Tibial nerve (tissue), 4 donors: ENCODE measurements around the gene UBE2I. TPM values are rescaled to one million over a fixed set of nuclear protein-coding genes. Genes with fewer than 3 reads are reported as not detected.

Experiments
- DNase-seq, 2 donors: peaks; one replicate each; pipeline ENCODE4 v3.0.0-alpha.2; 2019; ENCODE audit warnings: low spot score in 2 of 2
- H3K27ac ChIP-seq, 4 donors: fragments of 200-600 bp; sonication (generic) in 3 of 4; one replicate each; pipeline ENCODE4 v1.5.1; 2017 to 2019; ENCODE audit warnings: mild to moderate bottlenecking in 1 of 4
- H3K27me3 ChIP-seq, 2 donors: fragments of 200-600 bp; sonication (generic) in 1 of 2; one replicate each; pipeline versions ENCODE4 v1.5.1 to v1.6.0; 2017 to 2019
- H3K36me3 ChIP-seq, 3 donors: fragments of 200-600 bp; sonication (generic); one replicate each; pipeline ENCODE4 v1.5.1; 2018 to 2019
- H3K4me1 ChIP-seq, 4 donors: fragments of 200-600 bp; sonication (generic) in 3 of 4; one replicate each; pipeline ENCODE4 v1.5.1; 2017 to 2019
- H3K4me3 ChIP-seq, 4 donors: fragments of 200-600 bp; sonication (generic) in 3 of 4; one replicate each; pipeline ENCODE4 v1.5.1; 2017 to 2019; ENCODE audit warnings: mild to moderate bottlenecking in 1 of 4, moderate library complexity in 1 of 4
- H3K9me3 ChIP-seq, 4 donors: fragments of 200-600 bp; sonication (generic) in 3 of 4; one replicate each; pipeline ENCODE4 v1.5.1; 2017 to 2019
- CTCF ChIP-seq, 5 experiments: fragments of 200-600 bp in 3 of 5; fragments of 450-650 bp in 2 of 5; sonication (generic) in 3 of 5; IDR thresholded peaks; one replicate each; pipeline ENCODE4 v1.5.1; 2016 to 2019; ENCODE audit warnings: antibody characterized with exemption in 5 of 5, mild to moderate bottlenecking in 3 of 5, moderate library complexity in 2 of 5
- EP300 ChIP-seq, 2 donors: sonication (generic); formaldehyde crosslinking; IDR thresholded peaks; one replicate each; pipeline ENCODE4 v1.6.1; 2017; ENCODE audit warnings: antibody characterized with exemption in 2 of 2, mild to moderate bottlenecking in 1 of 2
- POLR2A ChIP-seq, 2 donors: fragments of 450-650 bp; IDR thresholded peaks; one replicate each; pipeline ENCODE4 v1.6.1; 2017; ENCODE audit warnings: antibody characterized with exemption in 2 of 2, mild to moderate bottlenecking in 2 of 2, moderate library complexity in 2 of 2
- WGBS, 2 donors: methylation state at CpG; one replicate each; pipeline ENCODE4 v1.1.5; 2018; 5-methylcytosine and 5-hydroxymethylcytosine counted together
- total RNA-seq, 4 donors: library from RNA; depleted of rRNA; stranded (reverse); fragments of >200 nt; gene quantifications; one replicate each; pipeline ENCODE4 v1.1.0, GENCODE V29; 2016

Gene UBE2I
- total RNA-seq, 4 donors from 2014 or later = 87.3 to 161 (median 111) TPM

DNA sequence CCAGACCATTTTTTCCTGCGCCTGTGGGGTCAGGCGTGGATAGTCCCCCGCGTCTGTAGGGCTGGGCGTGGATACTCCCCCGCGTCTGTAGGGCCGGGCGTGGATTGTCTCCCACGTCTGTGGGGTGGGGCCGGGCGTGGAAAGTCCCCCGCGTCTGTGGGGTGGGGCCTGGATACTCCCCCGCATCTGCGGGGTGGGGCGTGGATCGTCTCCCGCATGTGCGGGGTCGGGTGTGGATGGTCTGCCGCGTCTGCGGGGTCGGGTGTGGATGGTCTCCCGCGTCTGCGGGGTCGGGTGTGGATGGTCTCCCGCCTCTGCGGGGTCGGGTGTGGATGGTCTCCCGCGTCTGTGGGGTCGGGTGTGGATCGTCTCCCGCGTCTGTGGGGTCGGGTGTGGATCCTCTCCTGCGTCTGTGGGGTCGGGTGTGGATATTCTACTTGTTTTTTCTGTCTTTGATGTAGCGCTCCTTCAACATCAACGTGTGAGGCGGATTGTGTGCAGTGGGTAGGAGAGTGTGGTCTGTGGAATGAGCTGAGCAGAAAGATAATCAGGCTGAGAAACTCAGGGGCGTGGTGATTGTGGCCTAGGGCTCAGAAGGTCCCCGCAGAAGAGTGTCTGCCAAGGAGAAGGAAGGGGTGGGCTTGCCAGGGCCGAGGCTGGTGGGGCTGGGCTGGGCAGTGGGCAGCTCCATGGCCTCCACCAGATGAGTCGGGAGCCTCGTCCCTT, 45.5 kb downstream of the UBE2I start:
- H3K4me3 ChIP-seq = no peak overlapping the region
- no peak for DNase-seq
- WGBS, 2 donors = 86 to 87% methylated on average over 46 to 48 of the region's 49 CpGs
- TF ChIP-seq CTCF (IDR thresholded peaks at IDR 0.05) = no peak
- no peak for TF ChIP-seq EP300 (IDR thresholded peaks at IDR 0.05)
- TF ChIP-seq POLR2A (IDR thresholded peaks at IDR 0.05) = no peak
- no peaks in the 10 kb centered on the region for H3K9me3 ChIP-seq
- H3K27me3 ChIP-seq = no peaks in the 10 kb centered on the region
- no peak overlapping the region for H3K27ac ChIP-seq
- H3K4me1 ChIP-seq = peaks cover 0 to 54% (median 27%) of the 10 kb centered on the region in 4 donors
- peaks cover 0 to 29% (median 0%) of the 10 kb centered on the region in 3 donors for H3K36me3 ChIP-seq

GRCh38 chr16:1355591-1355990, 46.2 kb downstream of the UBE2I start:
- Histone ChIP-seq H3K4me1 (peaks cover 0 to 48% (median 23%) of the 10 kb centered on the region in 4 donors), H3K4me3 (no peak overlapping the region), H3K9me3 (no peaks in the 10 kb centered on the region), H3K27me3 (no peaks in the 10 kb centered on the region), H3K27ac (no peak overlapping the region), H3K36me3 (peaks cover 0 to 29% (median 0%) of the 10 kb centered on the region in 3 donors)
- TF ChIP-seq EP300 (IDR thresholded peaks at IDR 0.05) = no peak
- TF ChIP-seq POLR2A (IDR thresholded peaks at IDR 0.05) = no peak
- no peak for TF ChIP-seq CTCF (IDR thresholded peaks at IDR 0.05)
- 85 to 89% methylated on average over 10 to 15 of the region's 15 CpGs for WGBS, 2 donors
- no peak for DNase-seq

GRCh38 chr16:1356061-1356900, 46.8 kb downstream of the UBE2I start:
- no peak for TF ChIP-seq CTCF (IDR thresholded peaks at IDR 0.05)
- no peak for TF ChIP-seq POLR2A (IDR thresholded peaks at IDR 0.05)
- no peak for TF ChIP-seq EP300 (IDR thresholded peaks at IDR 0.05)
- WGBS, 2 donors = 79 to 81% methylated on average over 18 to 32 of the region's 33 CpGs
- Histone ChIP-seq H3K9me3 (no peaks in the 10 kb centered on the region), H3K4me3 (no peak overlapping the region), H3K4me1 (peaks cover 0 to 41% (median 17%) of the 10 kb centered on the region in 4 donors), H3K27ac (no peak overlapping the region), H3K27me3 (no peaks in the 10 kb centered on the region), H3K36me3 (peaks cover 0 to 36% (median 0%) of the 10 kb centered on the region in 3 donors)
- no peak for DNase-seq

DNA sequence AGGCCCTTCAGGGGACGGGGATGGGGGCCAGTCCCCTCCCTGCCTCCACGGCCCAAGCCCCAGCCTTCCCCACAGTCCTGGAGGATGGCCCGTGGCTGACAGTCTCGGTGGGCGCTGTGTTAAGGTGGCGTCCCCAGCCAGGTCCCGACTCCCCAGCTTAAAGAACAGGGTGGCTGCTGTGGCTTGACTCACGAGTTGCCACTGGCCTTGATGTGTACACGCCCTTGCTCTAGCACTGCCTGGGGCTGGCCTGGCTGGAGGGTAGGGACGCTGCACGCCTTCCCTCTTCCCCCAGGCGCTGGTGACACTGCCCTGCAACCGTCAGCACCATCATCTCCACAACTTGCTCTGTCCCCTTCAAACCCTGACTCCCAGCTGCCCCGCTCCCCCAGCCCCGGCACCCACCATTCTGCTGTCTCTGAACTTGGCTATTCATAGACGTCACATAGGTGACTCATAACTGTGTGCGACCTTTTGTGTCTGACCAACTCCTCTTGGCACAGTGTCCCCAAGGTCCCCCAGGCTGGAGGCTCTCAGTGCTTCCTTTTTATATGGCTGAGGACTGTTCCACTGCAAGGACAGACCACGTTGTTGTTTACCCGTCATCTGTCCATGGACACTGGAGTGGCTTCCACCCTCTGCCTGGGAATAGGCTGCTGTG, 48.6 kb downstream of the UBE2I start:
- peaks cover 0 to 54% (median 6%) of the 10 kb centered on the region in 3 donors for H3K36me3 ChIP-seq
- no peak overlapping the region for H3K27ac ChIP-seq
- TF ChIP-seq CTCF (IDR thresholded peaks at IDR 0.05) (no peak), EP300 (IDR thresholded peaks at IDR 0.05) (no peak), POLR2A (IDR thresholded peaks at IDR 0.05) (no peak)
- peaks cover 0 to 30% (median 6%) of the 10 kb centered on the region in 4 donors for H3K4me1 ChIP-seq
- H3K4me3 ChIP-seq = no peak overlapping the region
- no peaks in the 10 kb centered on the region for H3K27me3 ChIP-seq
- no peaks in the 10 kb centered on the region for H3K9me3 ChIP-seq
- DNase-seq = no peak
- 76 to 81% methylated on average over 15 to 19 of the region's 19 CpGs for whole genome bisulfite sequencing, 2 donors
